NCI-H2196 treated with DMSO at 0.1 percent for 48 hours (cell line): ENCODE data around the gene HORMAD2.

Source experiments
- DNase-seq: peaks from one replicate; lab custom pipeline; 2025; ENCODE audit not compliant: unreplicated experiment; lab: John Stamatoyannopoulos, UW

HORMAD2 gene

GRCh38 chr22:30161051-30161469, 80.8 kb downstream of the HORMAD2 start:
- DNase-seq, result no peak

GRCh38 chr22:30167296-30167695, 87.0 kb downstream of the HORMAD2 start:
- no peak for DNase-seq

GRCh38 chr22:30167734-30168133, 87.5 kb downstream of the HORMAD2 start:
- DNase-seq, result no peak

GRCh38 chr22:30169002-30169401, 88.7 kb downstream of the HORMAD2 start:
- DNase-seq, result no peak

GRCh38 chr22:30170129-30170528, 89.9 kb downstream of the HORMAD2 start:
- DNase-seq, result no peak

- DNase-seq, result no peak
Observed at GRCh38 chr22:30171008-30171407, 90.7 kb downstream of the HORMAD2 start.

- DNase-seq, result no peak
Observed at GRCh38 chr22:30175690-30176288, 95.5 kb downstream of the HORMAD2 start.

- no peak for DNase-seq
Observed at GRCh38 chr22:30176431-30176830, 96.2 kb downstream of the HORMAD2 start.

GRCh38 chr22:30178181-30179126, 98.2 kb downstream of the HORMAD2 start:
- no peak for DNase-seq

- DNase-seq, result no peak
Observed at GRCh38 chr22:30180616-30181015, 100.4 kb downstream of the HORMAD2 start.

- no peak for DNase-seq
Observed at GRCh38 chr22:30181459-30182349, 101.4 kb downstream of the HORMAD2 start.

- DNase-seq, result peak; percentile 38
Observed at GRCh38 chr22:30182350-30182745, 102.1 kb downstream of the HORMAD2 start.

- DNase-seq, result no peak
Observed at GRCh38 chr22:30182815-30183214, 102.6 kb downstream of the HORMAD2 start.

- DNase-seq, result no peak
Observed at GRCh38 chr22:30183271-30183670, 103.0 kb downstream of the HORMAD2 start.

- DNase-seq, result no peak
Observed at GRCh38 chr22:30183861-30184278, 103.6 kb downstream of the HORMAD2 start.

- DNase-seq, result no peak
Observed at GRCh38 chr22:30185129-30185528, 104.9 kb downstream of the HORMAD2 start.

- DNase-seq, result no peak
Observed at GRCh38 chr22:30185549-30185948, 105.3 kb downstream of the HORMAD2 start.

- DNase-seq, result peak; percentile 10
Observed at GRCh38 chr22:30186041-30186440, 105.8 kb downstream of the HORMAD2 start.

- no peak for DNase-seq
Observed at GRCh38 chr22:30186510-30186909, 106.2 kb downstream of the HORMAD2 start.

GRCh38 chr22:30187094-30187493, 106.8 kb downstream of the HORMAD2 start:
- DNase-seq, result no peak
